NT2/D1 (cell line): ENCODE data around the gene ZFYVE21.

Experiments
- SUZ12 ChIP-seq: IDR thresholded peaks from 2 replicates; pipeline ENCODE4 v1.6.1; 2011; ENCODE audit not compliant: insufficient read length, insufficient read depth; ENCODE audit errors: extremely low read depth
- YY1 ChIP-seq: IDR thresholded peaks from 2 replicates; pipeline ENCODE4 v1.6.1; 2011; ENCODE audit not compliant: insufficient read length, insufficient read depth
- ZNF274 ChIP-seq: IDR thresholded peaks from 2 replicates; pipeline ENCODE4 v1.6.1; 2011; ENCODE audit warnings: mild to moderate bottlenecking, low read depth, low read length

GRCh38 chr14:103683139-103683538, 32.5 kb upstream of the ZFYVE21 start:
- TF ChIP-seq SUZ12 (no peak), YY1 (no peak), ZNF274 (no peak)
